Lower leg skin (tissue), 4 donors: ENCODE results near the gene HBM. TPM values are rescaled to one million over a fixed set of nuclear protein-coding genes. Genes with fewer than 3 reads are reported as not detected.

Source experiments
- DNase-seq, 2 donors: peaks; one replicate each; pipeline ENCODE4 v3.0.0-alpha.2; 2019; ENCODE audit warnings: low spot score in 2 of 2
- H3K4me3 ChIP-seq: fragments of 200-600 bp; sonication (generic); 2 replicates; pipeline ENCODE4 v1.5.1; 2017; ENCODE audit warnings: mild to moderate bottlenecking, low read depth; ENCODE audit not compliant: poor library complexity, severe bottlenecking
- POLR2A ChIP-seq, 2 donors: fragments of 450-650 bp; IDR thresholded peaks; one replicate each; pipeline ENCODE4 v1.6.1; 2016 to 2017; ENCODE audit warnings: antibody characterized with exemption in 2 of 2, mild to moderate bottlenecking in 1 of 2, moderate library complexity in 1 of 2
- WGBS, 2 donors: methylation state at CpG; one replicate each; pipeline ENCODE4 v1.1.5; 2018; 5-methylcytosine and 5-hydroxymethylcytosine counted together
- intact Hi-C: fragments of 100-400 bp; cut with DNase I; formaldehyde crosslinking; loops from one replicate; pipeline ENCODE4 v1.15.0; 2023; ENCODE audit warnings: low total_unique reads
- total RNA-seq, 4 donors: library from RNA; depleted of rRNA; stranded (reverse); fragments of >200 nt; gene quantifications; one replicate each; pipeline ENCODE4 v1.1.0, GENCODE V29; 2016
- TF ChIP-seq, protein P1 (sequence below), 3 donors: fragments of 450-650 bp; IDR thresholded peaks; one replicate each; pipeline ENCODE4 v1.5.1; 2016; ENCODE audit warnings: antibody characterized with exemption in 3 of 3, mild to moderate bottlenecking in 3 of 3, moderate library complexity in 2 of 3

HBM gene
- total RNA-seq, 4 donors from 2014 or later = not detected

DNA sequence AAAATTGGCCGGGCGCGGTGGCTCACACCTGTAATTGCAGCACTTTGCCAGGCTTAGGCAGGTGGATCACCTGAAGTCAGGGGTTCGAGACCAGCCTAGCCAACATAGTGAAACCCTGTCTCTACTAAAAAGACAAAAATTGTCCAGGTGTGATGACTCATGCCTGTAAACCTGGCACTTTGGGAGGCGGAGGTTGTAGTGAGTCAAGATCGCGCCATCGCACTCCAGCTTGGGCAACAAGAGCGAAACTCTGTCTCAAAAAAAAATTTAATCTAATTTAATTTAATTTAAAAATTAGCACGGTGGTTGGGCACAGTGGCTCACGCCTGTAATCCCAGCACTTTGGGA is 12.9 kb downstream of the HBM start:
- WGBS, 2 donors = 82 to 84% methylated on average over 11 of the region's 11 CpGs
- DNase-seq = no peak
- TF ChIP-seq, protein P1, sequence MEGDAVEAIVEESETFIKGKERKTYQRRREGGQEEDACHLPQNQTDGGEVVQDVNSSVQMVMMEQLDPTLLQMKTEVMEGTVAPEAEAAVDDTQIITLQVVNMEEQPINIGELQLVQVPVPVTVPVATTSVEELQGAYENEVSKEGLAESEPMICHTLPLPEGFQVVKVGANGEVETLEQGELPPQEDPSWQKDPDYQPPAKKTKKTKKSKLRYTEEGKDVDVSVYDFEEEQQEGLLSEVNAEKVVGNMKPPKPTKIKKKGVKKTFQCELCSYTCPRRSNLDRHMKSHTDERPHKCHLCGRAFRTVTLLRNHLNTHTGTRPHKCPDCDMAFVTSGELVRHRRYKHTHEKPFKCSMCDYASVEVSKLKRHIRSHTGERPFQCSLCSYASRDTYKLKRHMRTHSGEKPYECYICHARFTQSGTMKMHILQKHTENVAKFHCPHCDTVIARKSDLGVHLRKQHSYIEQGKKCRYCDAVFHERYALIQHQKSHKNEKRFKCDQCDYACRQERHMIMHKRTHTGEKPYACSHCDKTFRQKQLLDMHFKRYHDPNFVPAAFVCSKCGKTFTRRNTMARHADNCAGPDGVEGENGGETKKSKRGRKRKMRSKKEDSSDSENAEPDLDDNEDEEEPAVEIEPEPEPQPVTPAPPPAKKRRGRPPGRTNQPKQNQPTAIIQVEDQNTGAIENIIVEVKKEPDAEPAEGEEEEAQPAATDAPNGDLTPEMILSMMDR (IDR thresholded peaks at IDR 0.05) = no peak
- TF ChIP-seq POLR2A (IDR thresholded peaks at IDR 0.05) = no peak
- no peak overlapping the region for H3K4me3 ChIP-seq
- intact Hi-C loops = no loop called here

DNA sequence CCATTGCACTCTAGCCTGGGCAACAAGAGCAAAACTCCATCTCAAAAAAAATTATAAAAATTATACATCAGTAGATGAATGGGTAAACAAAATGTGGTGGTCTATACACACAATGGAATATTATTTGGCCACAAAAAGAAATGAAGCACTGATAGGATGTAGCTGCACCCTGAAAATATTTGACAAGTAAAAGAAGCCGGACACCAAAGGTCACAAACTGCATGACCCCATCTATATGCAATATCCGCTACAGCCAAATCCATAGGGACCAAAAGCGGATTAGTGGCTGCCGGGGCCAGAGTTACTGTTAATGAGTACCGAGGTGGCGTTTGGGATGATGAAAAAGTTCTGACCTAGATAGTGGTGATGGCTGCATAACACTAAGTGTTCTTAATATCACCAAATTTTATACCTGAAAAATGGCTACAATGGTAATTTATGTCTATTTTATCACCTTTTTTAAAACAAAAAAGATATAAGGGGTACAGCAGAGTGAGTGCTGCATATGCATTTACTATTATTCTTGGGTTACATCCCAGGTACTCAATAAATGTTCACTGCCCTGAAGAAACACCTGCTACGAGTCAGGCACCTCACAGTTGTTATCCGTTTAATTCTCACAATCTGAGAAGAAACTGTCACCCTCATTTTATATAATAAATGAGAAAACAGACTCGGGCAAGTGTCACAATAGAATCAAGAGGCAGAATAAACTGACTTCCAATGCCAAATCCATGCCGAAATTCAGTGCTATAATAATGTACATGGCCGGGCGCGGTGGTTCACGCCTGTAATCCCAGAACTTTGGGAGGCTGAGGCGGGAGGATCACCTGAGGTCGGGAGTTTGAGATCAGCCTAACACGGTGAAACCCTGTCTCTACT is 13.7 kb downstream of the HBM start:
- intact Hi-C loops = loop anchor here (5.0 kb wide), 1 partner anchor 72 kb away; no protein-coding TSS in a partner anchor
- 71 to 74% methylated on average over 17 of the region's 17 CpGs for WGBS, 2 donors
- TF ChIP-seq, protein P1 (IDR thresholded peaks at IDR 0.05) = no peak
- TF ChIP-seq POLR2A (IDR thresholded peaks at IDR 0.05) = no peak
- no peak for DNase-seq
- no peak overlapping the region for H3K4me3 ChIP-seq

DNA sequence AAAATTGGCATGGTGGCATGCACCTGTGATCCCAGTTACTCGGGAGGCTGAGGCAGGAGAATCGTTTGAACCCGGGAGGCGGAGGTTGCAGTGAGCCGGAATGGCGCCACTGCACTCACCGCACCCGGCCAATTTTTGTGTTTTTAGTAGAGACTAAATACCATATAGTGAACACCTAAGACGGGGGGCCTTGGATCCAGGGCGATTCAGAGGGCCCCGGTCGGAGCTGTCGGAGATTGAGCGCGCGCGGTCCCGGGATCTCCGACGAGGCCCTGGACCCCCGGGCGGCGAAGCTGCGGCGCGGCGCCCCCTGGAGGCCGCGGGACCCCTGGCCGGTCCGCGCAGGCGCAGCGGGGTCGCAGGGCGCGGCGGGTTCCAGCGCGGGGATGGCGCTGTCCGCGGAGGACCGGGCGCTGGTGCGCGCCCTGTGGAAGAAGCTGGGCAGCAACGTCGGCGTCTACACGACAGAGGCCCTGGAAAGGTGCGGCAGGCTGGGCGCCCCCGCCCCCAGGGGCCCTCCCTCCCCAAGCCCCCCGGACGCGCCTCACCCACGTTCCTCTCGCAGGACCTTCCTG is 14.4 kb downstream of the HBM start, which contains the start of gene HBQ1:
TSS of gene HBQ1 (plus strand) at position 359 of the 575 bp plus-strand sequence. CDS start at position 387, 28 bp downstream.
- intact Hi-C loops = loop anchor here (5.0 kb wide), 1 partner anchor 73 kb away; no protein-coding TSS in a partner anchor
- TF ChIP-seq, protein P1 (IDR thresholded peaks at IDR 0.05) = no peak
- TF ChIP-seq POLR2A (IDR thresholded peaks at IDR 0.05) = no peak
- WGBS, 2 donors = 9 to 11% methylated on average over 32 to 54 of the region's 59 CpGs
- no peak for DNase-seq
- no peak within 1 kb of the TSS for H3K4me3 ChIP-seq

DNA sequence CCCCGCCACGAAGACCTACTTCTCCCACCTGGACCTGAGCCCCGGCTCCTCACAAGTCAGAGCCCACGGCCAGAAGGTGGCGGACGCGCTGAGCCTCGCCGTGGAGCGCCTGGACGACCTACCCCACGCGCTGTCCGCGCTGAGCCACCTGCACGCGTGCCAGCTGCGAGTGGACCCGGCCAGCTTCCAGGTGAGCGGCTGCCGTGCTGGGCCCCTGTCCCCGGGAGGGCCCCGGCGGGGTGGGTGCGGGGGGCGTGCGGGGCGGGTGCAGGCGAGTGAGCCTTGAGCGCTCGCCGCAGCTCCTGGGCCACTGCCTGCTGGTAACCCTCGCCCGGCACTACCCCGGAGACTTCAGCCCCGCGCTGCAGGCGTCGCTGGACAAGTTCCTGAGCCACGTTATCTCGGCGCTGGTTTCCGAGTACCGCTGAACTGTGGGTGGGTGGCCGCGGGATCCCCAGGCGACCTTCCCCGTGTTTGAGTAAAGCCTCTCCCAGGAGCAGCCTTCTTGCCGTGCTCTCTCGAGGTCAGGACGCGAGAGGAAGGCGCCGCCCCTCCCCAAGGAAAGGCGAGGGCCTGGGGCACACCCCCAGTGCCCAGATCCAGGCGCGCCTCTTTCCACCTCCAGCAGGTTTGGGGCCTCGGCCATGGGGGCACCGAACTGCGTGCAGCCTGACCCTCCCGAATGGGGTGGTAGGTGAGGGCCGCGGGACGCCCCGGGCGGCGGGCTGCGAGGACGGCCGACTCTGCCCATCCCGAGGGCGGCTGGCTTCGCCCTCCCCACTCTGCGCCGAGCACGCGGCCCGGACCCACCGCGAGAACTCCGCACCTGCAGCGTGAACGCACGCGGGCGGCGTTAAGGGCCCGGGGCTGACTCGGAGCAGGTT is 15.1 kb downstream of the HBM start:
- intact Hi-C loops = loop anchor here (5.0 kb wide), 1 partner anchor 74 kb away; no protein-coding TSS in a partner anchor
- TF ChIP-seq, protein P1 (IDR thresholded peaks at IDR 0.05) = peak in 1 of 3 donors; percentile 16
- TF ChIP-seq POLR2A (IDR thresholded peaks at IDR 0.05) = no peak
- no peak overlapping the region for H3K4me3 ChIP-seq
- DNase-seq = no peak
- WGBS, 2 donors = 0 to 2% methylated on average over 29 to 58 of the region's 89 CpGs

DNA sequence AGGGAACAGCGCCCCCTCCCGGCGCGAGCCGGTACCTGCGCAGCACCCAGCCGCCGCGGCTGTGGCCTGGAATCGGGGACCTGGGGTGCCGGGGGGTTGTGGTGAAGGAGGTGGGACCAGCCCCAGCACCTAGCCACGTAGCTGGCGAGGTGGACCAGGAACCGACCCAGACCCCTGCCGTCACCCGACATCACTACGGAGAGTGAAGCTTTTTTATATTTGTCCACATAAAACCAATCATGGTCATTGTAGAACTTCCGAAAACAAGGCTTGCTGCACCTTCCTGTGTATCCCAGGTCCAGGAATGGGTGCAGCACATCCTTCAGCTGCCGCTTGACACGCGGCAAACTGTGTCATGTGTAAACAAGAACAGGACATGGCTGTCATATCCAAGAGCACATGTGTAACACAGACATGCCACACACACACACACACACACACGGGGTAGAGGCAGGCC is 15.8 kb downstream of the HBM start:
- DNase-seq = peak; percentile 27 to 94

More for the DNA sequence above, 15.8 kb downstream of the HBM start:
- intact Hi-C loops = loop anchor here (5.0 kb wide), 1 partner anchor 74 kb away; no protein-coding TSS in a partner anchor
- H3K4me3 ChIP-seq = no peak overlapping the region
- TF ChIP-seq, protein P1 (IDR thresholded peaks at IDR 0.05) = no peak
- no peak for TF ChIP-seq POLR2A (IDR thresholded peaks at IDR 0.05)
- 8 to 12% methylated on average over 13 of the region's 22 CpGs for WGBS, 2 donors
